IMR-90 (cell line): ENCODE results near the gene DDX6. TPM values are rescaled to one million over a fixed set of nuclear protein-coding genes. Genes with fewer than 3 reads are reported as not detected.
"Not testable (repeated sequence)": the region's sequence is repeated elsewhere in the genome, so short reads cannot be mapped to it uniquely, and the experiment has no call there.

Experiments used
- ATAC-seq: fragments of 200-7000 bp; cut with Tn5 transposase; 2 replicates; pipeline ENCODE4 v1.9.1; 2020; ENCODE audit warnings: low read depth, mild to moderate bottlenecking, moderate library complexity
- BruUV-seq: library from RNA; stranded (reverse); fragments of 400-500 nt; replicated peaks from 2 replicates; lab custom pipeline; 2021; lab: Mats Ljungman, UMichigan
- CTCF ChIA-PET: fragments of 300-600 bp; formaldehyde crosslinking; extraction: SDS; loops from one replicate; lab custom pipeline; 2021; ENCODE audit warnings: antibody characterized with exemption; lab: Yijun Ruan, JAX
- POLR2A ChIA-PET: fragments of 300-600 bp; sonication (Branson Sonifier 250); formaldehyde crosslinking; loops from one replicate; lab custom pipeline; 2022; ENCODE audit warnings: antibody characterized with exemption; ENCODE audit not compliant: unreplicated experiment; lab: Charles Lee
- DNase-seq: peaks from one replicate; pipeline ENCODE4 v3.0.0; 2013
- H2AFZ ChIP-seq: replicated peaks from 2 replicates; pipeline ENCODE3; 2013; ENCODE audit warnings: low read length, mild to moderate bottlenecking; ENCODE audit not compliant: poor library complexity
- H2AK5ac ChIP-seq: 2 replicates; pipeline ENCODE4 v1.6.1; 2013; ENCODE audit warnings: low read depth, low read length, inconsistent platforms
- H2AK9ac ChIP-seq: replicated peaks from 2 replicates; pipeline ENCODE3; 2013; ENCODE audit warnings: mild to moderate bottlenecking, low read depth, low read length, moderate library complexity; ENCODE audit not compliant: poor library complexity
- H2BK120ac ChIP-seq: 2 replicates; pipeline ENCODE4 v1.6.1; 2013; ENCODE audit warnings: low read depth, low read length, inconsistent platforms
- H2BK15ac ChIP-seq: 3 replicates; pipeline ENCODE4 v1.6.1; 2013; ENCODE audit warnings: low read depth, low read length, inconsistent platforms
- H2BK20ac ChIP-seq: 2 replicates; pipeline ENCODE4 v1.6.1; 2013; ENCODE audit warnings: low read depth, mild to moderate bottlenecking, inconsistent platforms, low read length, moderate library complexity
- H2BK5ac ChIP-seq: 2 replicates; pipeline ENCODE4 v1.6.1; 2013; ENCODE audit warnings: mild to moderate bottlenecking, low read depth, low read length, inconsistent platforms; ENCODE audit not compliant: poor library complexity, severe bottlenecking
- H3K14ac ChIP-seq: replicated peaks from 2 replicates; pipeline ENCODE4 v1.6.1; 2013; ENCODE audit warnings: low read depth, low read length, inconsistent platforms
- H3K18ac ChIP-seq: 2 replicates; pipeline ENCODE4 v1.6.1; 2013; ENCODE audit warnings: low read depth, low read length, control low read depth
- H3K23ac ChIP-seq: 2 replicates; pipeline ENCODE4 v1.6.1; 2013; ENCODE audit warnings: low read depth, low read length, inconsistent platforms
- H3K27ac ChIP-seq: 2 replicates; pipeline ENCODE4 v1.5.1; 2013; ENCODE audit warnings: mild to moderate bottlenecking, control low read depth, low read length; ENCODE audit not compliant: insufficient read depth
- H3K27me3 ChIP-seq: 2 replicates; pipeline ENCODE4 v1.6.1; 2013; ENCODE audit warnings: low read length; ENCODE audit not compliant: control insufficient read depth, insufficient read depth
- H3K36me3 ChIP-seq: 2 replicates; pipeline ENCODE4 v1.6.1; 2013; ENCODE audit warnings: low read length, mixed read lengths; ENCODE audit not compliant: control insufficient read depth, insufficient read depth
- H3K4ac ChIP-seq: 2 replicates; pipeline ENCODE4 v1.6.1; 2013; ENCODE audit warnings: low read depth, low read length, inconsistent platforms
- H3K4me1 ChIP-seq: 2 replicates; pipeline ENCODE4 v1.6.1; 2013; ENCODE audit warnings: low read length, mixed read lengths; ENCODE audit not compliant: control insufficient read depth, insufficient read depth
- H3K4me2 ChIP-seq: 2 replicates; pipeline ENCODE4 v1.6.1; 2013; ENCODE audit warnings: low read depth, mild to moderate bottlenecking, control low read depth, low read length, moderate library complexity
- H3K4me3 ChIP-seq: 2 replicates; pipeline ENCODE4 v1.5.1; 2013; ENCODE audit warnings: low read depth, mild to moderate bottlenecking, control low read depth, low read length, moderate library complexity; ENCODE audit not compliant: insufficient read depth
- H3K56ac ChIP-seq: 2 replicates; pipeline ENCODE4 v1.6.1; 2013; ENCODE audit warnings: low read length, inconsistent platforms; ENCODE audit not compliant: insufficient read depth; ENCODE audit errors: extremely low read depth
- H3K79me1 ChIP-seq, 2 experiments: 2 replicates each; pipeline ENCODE4 v1.6.1; 2013; ENCODE audit warnings: low read length in 2 of 2, inconsistent platforms in 1 of 2, low read depth in 1 of 2
- H3K9ac ChIP-seq: 2 replicates; pipeline ENCODE4 v1.6.1; 2013; ENCODE audit warnings: low read depth, low read length, control low read depth
- H3K9me1 ChIP-seq: 2 replicates; pipeline ENCODE4 v1.6.1; 2013; ENCODE audit warnings: low read length, inconsistent platforms; ENCODE audit not compliant: insufficient read depth
- H3K9me3 ChIP-seq: 2 replicates; pipeline ENCODE4 v1.6.1; 2013; ENCODE audit warnings: low read length; ENCODE audit not compliant: control insufficient read depth, insufficient read depth
- H4K20me1 ChIP-seq: 2 replicates; pipeline ENCODE4 v1.6.1; 2013; ENCODE audit warnings: low read length, inconsistent platforms; ENCODE audit not compliant: insufficient read depth
- H4K5ac ChIP-seq: 2 replicates; pipeline ENCODE4 v1.6.1; 2013; ENCODE audit warnings: mild to moderate bottlenecking, low read depth, low read length, control low read depth
- H4K8ac ChIP-seq, 2 experiments: 2 replicates each; pipeline ENCODE4 v1.6.1; 2013; ENCODE audit warnings: low read depth in 2 of 2, low read length in 2 of 2, control low read depth in 1 of 2, inconsistent platforms in 1 of 2
- H4K91ac ChIP-seq: 2 replicates; pipeline ENCODE4 v1.6.1; 2013; ENCODE audit warnings: low read depth, low read length, inconsistent platforms; ENCODE audit not compliant: insufficient read depth
- WGBS, 2 experiments: methylation state at CpG; one replicate each; pipeline versions ENCODE4 v1.1.5 to v1.1.7; 2013; ENCODE audit warnings: missing lambda C conversion rate in 2 of 2; ENCODE audit not compliant: insufficient read length in 1 of 2; ENCODE audit errors: extremely low coverage in 2 of 2; 5-methylcytosine and 5-hydroxymethylcytosine counted together
- dilution Hi-C: fragments of 300-500 bp; cut with HindIII; formaldehyde crosslinking; loops from one replicate; pipeline ENCODE4 v1.14.3; 2018; ENCODE audit warnings: low sequenced_read_pairs; ENCODE audit not compliant: unreplicated experiment
- in situ Hi-C: fragments of 300-500 bp; cut with MboI; formaldehyde crosslinking; loops from 3 replicates; pipeline ENCODE4 v1.14.3; 2019; ENCODE audit warnings: low sequenced_read_pairs, inconsistent platforms, mixed read lengths
- intact Hi-C: fragments of 100-400 bp; cut with micrococcal nuclease; formaldehyde crosslinking; loops from 2 replicates; pipeline ENCODE4 v1.10.0; 2022
- polyA plus RNA-seq, 3 experiments: library from polyadenylated mRNA; depleted of rRNA; stranded (reverse); fragments of >200 nt; gene quantifications; 2 replicates each; pipeline ENCODE4 v1.2.3, GENCODE V29; 2012; ENCODE audit warnings: low replicate concordance in 1 of 3
- total RNA-seq: library from RNA; depleted of rRNA; stranded (reverse); fragments of >200 nt; gene quantifications from 2 replicates; pipeline ENCODE4 v1.2.3, GENCODE V29; 2012

The DDX6 gene
- total and polyA plus RNA-seq, 2 of the 4 experiments (the other 2 are of a cell fraction) = 19.2 to 197 TPM

- WGBS, 2 experiments = no CpG with 5 or more reads among the region's 10 CpGs
- ATAC-seq, H3K27me3 ChIP-seq, H3K4me3 ChIP-seq, H2AK5ac ChIP-seq, BruUV-seq, H3K4me2 ChIP-seq, H3K79me1 ChIP-seq, H3K9me3 ChIP-seq, H2AFZ ChIP-seq, H4K8ac ChIP-seq, POLR2A ChIA-PET, H2BK5ac ChIP-seq, H3K56ac ChIP-seq, H3K36me3 ChIP-seq, DNase-seq, H3K23ac ChIP-seq, H3K14ac ChIP-seq, intact Hi-C loops, in situ Hi-C loops, H4K20me1 ChIP-seq, H2BK20ac ChIP-seq, H4K5ac ChIP-seq, H2AK9ac ChIP-seq, H4K91ac ChIP-seq, H3K4me1 ChIP-seq, H3K27ac ChIP-seq, H2BK120ac ChIP-seq, H3K4ac ChIP-seq, H3K9ac ChIP-seq, H3K18ac ChIP-seq, CTCF ChIA-PET, dilution Hi-C loops, H3K9me1 ChIP-seq, H2BK15ac ChIP-seq: not testable (repeated sequence)
Measured at GRCh38 chr11:118728112-118728511, 62.9 kb downstream of the DDX6 start.

- H4K5ac ChIP-seq, H2BK20ac ChIP-seq, H2AFZ ChIP-seq, H3K4me3 ChIP-seq, DNase-seq, H3K27ac ChIP-seq, H3K14ac ChIP-seq, H3K4ac ChIP-seq, in situ Hi-C loops, H3K9me3 ChIP-seq, H3K36me3 ChIP-seq, H3K4me2 ChIP-seq, H4K8ac ChIP-seq, CTCF ChIA-PET, H3K18ac ChIP-seq, H3K9ac ChIP-seq, H2AK5ac ChIP-seq, ATAC-seq, H4K91ac ChIP-seq, H2AK9ac ChIP-seq, H3K56ac ChIP-seq, POLR2A ChIA-PET, H2BK15ac ChIP-seq, H3K4me1 ChIP-seq, BruUV-seq, H2BK5ac ChIP-seq, H3K23ac ChIP-seq, intact Hi-C loops, H2BK120ac ChIP-seq, H3K79me1 ChIP-seq, H4K20me1 ChIP-seq, H3K27me3 ChIP-seq, dilution Hi-C loops, H3K9me1 ChIP-seq: not testable (repeated sequence)
- no CpG with 5 or more reads among the region's 2 CpGs for WGBS, 2 experiments
Measured at GRCh38 chr11:118727721-118728066, 63.3 kb downstream of the DDX6 start.
